ENCODE measurements around the gene AHCTF1.
"Not testable (repeated sequence)": the region's sequence is repeated elsewhere in the genome, so short reads cannot be mapped to it uniquely, and the experiment has no call there.

The AHCTF1 gene

GRCh38 chr1:246838118-246838456 lies 93.7 kb downstream of the AHCTF1 start:
- no peak for DNase-seq (ENCODE audit: low spot score)

DNA sequence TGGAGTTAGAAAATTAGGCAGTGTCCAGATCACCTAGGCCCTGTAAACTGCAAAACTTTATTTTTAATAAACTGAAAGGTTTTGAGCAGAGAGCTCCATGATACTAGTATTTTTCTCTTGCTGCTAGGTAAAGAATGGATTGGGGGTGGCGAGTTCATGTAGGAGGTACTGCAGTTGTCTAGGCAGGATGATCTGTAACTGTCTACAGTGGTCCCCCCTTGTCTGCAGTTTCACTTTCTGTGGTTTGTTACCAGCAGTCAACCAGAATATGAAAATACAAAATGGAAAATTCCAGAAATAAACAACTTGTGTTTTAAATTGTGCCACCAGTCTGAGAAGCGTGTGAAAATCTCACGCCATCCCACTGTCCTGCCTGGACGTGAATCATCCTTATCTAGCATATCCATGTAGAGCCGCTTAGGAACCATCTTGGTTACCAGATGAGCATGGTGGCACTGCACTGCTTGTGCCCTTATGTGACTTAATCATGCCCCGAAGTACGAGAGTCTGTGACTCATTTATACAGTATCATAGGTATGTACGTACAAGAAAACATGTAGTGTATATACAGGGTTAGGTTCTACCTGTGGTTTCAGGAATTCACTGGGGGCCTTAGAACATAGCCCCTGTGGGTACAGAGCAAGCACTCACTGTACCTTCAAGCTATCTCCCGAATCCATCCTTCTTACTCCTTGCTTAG lies 94.2 kb downstream of the AHCTF1 start:
- DNase-seq (ENCODE audit: low spot score) = no peak

DNA sequence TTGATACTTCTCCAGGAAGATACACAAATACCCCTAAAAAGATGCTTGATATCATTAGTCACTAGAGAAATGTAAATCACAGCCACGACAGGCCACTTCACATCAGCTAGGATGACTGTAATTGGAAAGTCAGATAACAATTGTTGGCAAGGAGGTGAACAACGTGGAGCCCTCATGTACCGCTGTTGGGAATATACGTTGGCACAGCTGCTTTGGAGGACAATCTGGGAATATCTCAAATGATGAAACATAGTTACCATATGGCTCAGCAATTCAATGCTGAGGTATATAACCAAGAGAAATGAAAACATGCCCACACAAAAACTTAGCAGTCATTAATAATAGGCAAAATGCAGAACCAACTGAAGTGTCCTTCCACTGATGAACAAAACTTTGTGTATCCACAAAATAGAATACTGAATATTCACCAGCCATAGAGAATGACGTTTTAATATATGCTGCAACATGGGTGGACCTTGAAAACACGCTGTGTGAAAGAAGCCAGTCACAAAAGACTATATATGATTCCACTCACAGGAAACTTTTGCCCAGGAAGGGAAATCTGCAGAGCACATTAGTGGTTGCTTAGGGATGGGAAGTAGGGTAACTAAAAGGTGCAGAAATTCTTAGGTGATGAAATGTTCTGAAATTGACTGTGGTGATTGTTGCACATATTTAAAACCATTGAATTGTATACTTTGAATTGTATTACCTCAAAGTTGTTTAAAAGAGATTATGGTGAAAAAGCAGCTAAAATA lies 95.4 kb downstream of the AHCTF1 start:
- no peak for DNase-seq (ENCODE audit: low spot score)

- DNase-seq (ENCODE audit: low spot score) = no peak
These were observed 100.2 kb downstream of the AHCTF1 start for GRCh38 chr1:246831543-246831942.

GRCh38 chr1:246828818-246829217 lies 102.9 kb downstream of the AHCTF1 start:
- no peak for DNase-seq (ENCODE audit: low spot score)

- no peak for DNase-seq (ENCODE audit: low spot score)
These were observed 104.4 kb downstream of the AHCTF1 start for GRCh38 chr1:246827396-246827795.

- DNase-seq (ENCODE audit: low spot score) = no peak
These were observed 106.1 kb downstream of the AHCTF1 start for GRCh38 chr1:246825557-246826175.

DNA sequence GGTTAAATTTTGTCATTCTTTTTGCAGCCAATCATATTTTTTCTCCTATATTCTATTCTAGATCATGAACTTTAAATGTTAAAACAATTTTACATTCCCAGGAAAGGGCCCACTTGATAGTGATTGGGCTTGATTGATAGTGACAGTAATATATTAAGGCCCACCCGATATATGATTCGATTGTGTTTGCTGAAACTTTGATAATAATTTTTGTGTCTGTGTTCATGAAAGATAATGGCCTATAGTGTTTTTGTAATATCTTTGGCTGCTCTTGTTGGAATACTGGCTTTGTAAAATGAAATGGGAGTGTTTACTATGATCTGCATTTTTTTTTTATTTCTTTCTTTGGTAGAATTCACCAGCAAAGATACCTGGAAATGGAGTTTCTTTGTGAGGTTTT lies 107.2 kb downstream of the AHCTF1 start:
- no peak for DNase-seq (ENCODE audit: low spot score)

DNA sequence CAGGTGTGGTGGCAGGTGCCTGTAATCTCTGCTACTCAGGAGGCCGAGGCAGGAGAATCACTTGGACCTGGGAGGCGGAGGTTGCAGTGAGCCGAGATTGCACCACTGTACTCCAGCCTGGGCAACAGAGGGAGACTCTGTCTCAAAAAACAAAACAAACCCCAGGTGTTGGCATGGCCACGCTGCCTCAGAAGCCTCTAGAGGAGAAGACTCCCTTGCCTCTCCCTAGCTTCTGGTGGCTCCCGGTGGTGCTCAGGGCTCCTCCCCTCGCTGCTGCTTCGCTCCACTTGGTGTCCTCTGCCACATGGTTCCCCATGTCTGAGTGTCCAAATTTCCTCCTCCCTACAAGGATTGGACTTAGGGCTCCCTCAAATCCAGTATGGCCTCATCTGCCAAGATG lies 109.6 kb downstream of the AHCTF1 start:
- DNase-seq (ENCODE audit: low spot score) = not testable (repeated sequence)

DNA sequence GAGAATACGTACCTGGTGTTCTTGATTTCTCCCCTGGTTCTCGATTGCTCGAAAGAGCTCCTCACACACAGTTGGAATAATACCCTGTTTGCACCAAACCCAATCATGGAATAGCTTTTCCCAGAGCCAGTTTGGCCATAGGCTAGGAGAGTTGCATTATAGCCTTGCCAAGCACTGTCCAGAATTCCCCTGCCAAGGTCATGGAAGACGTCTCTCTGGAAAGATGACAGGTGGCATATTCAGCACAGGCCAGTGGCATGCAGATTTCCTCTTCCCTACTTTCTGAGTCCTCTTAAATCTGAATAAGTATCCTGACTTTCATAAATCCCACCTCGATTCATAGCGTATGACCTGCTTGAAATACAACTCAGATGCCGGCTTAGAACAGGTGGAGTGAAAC lies 111.1 kb downstream of the AHCTF1 start:
- no peak for DNase-seq (ENCODE audit: low spot score)

DNA sequence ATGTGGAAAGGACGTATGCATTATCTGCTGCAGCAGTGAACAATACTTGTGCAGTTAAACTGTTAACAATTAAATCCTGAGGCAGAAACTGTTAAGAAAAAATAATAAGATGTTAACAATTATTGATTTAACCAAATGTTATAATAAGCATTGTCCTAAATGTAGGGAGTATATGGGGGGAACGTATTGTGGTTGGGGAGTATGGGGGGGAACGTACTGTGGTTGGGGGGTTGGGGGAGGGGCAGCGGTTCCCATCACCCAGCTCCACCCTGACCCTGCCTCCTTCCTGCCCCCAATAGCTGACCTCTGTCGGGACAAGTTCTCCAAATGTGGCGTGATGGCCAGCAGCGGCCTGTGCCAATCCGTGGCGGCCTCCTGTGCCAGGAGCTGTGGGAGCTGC lies 114.0 kb downstream of the AHCTF1 start:
- DNase-seq (ENCODE audit: low spot score) = not testable (repeated sequence)

DNA sequence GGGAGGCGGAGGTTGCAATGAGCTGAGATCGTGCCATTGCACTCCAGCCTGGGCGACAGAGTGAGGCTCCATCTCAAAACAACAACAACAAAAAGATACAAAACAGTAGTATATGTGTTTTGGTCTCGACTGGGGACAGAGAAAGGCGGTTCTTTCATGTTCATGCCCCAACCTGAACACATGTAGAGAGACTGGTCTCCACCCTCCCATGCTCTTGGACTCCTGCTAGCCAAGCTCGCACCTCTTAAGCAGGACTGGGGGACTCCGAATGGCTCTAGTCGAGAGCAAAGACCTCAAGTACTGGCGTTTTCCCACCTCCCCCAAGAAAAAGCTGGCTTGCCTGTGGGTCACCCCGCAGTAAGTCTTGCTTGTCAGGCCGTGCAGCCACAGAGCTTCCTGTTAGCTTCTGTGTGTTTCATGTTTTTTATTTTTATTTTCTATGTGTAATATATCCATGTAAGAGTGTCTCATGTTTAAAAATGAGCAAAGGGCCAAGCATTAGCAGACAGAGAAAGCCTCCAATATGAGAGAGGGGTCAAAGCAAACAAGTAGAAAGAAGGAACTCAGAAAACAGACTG lies 116.0 kb downstream of the AHCTF1 start:
- DNase-seq (ENCODE audit: low spot score) = no peak

DNA sequence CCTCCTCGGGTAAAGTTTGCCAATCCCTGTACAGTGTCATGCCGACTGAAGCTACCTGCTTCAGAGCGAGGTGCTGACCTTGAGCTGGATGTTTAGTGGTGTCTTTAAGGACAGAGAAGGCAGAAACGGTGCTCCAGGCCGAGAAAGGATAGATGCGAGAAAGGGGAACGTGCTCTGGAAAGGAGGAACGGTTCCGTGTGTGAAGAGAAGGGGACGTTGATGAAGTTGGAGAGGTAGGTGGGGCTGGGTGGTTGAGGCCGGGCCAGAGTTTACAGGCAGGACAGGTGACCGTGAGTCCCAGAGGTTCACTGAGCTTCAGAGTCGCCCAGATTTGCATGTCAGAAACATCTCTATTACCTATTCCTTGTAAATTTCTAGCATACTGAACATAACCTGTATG lies 116.9 kb downstream of the AHCTF1 start:
- DNase-seq (ENCODE audit: low spot score) = no peak

DNA sequence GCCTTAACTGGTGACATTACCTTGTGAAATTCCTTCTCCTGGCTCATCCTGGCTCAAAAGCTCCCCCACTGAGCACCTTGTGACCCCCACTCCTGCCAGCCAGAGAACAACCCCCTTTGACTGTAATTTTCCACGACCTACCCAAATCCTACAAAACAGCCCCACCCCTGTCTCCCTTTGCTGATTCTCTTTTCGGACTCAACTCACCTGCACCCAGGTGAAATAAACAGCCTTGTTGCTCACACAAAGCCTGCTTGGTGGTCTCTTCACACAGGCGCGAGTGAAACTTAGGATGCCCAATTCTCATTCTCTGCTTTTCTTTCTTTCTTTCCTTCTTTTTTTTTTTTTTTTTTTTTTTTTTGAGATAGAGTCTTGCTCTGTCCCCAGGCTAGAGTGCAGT lies 118.4 kb downstream of the AHCTF1 start:
- DNase-seq (ENCODE audit: low spot score) = not testable (repeated sequence)

DNA sequence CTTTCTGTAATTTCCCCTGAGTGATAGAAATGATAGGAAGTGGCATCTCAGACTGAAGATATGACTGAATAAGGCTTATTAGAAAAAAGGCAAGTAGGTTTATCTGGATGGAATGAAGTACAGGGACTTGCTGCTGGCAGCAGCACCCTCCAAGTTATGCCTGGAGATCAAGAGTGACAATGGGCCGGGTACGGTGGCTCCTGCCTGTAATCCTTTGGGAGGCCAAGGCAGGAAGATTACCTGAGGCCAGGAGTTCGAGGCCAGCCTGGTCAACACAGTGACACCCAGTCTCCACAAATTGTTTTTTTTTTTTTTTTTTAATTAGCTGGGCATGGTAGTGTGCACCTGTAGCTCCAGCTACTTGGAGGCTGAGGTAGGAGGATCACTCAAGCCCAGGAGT lies 119.8 kb downstream of the AHCTF1 start:
- DNase-seq (ENCODE audit: low spot score) = no peak

DNA sequence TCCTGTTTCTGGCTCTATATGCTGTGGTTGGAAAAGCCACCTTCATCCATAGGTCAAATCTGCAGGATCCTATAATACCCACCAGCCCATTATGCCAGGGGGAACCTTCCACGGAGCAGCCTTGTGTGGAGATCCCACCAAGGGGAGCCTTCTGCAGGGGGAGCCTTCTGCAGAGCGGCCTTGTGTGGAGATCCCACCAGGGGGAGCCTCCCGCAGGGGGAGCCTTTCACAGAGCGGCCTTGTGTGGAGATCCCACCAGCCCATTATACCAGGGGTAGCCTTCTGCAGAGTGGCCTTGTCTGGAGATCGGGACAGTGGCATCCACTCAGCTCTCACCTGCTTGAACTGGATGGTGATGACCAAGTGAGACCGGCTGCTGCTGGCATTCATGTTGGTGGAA lies 122.3 kb downstream of the AHCTF1 start:
- no peak for DNase-seq (ENCODE audit: low spot score)

DNA sequence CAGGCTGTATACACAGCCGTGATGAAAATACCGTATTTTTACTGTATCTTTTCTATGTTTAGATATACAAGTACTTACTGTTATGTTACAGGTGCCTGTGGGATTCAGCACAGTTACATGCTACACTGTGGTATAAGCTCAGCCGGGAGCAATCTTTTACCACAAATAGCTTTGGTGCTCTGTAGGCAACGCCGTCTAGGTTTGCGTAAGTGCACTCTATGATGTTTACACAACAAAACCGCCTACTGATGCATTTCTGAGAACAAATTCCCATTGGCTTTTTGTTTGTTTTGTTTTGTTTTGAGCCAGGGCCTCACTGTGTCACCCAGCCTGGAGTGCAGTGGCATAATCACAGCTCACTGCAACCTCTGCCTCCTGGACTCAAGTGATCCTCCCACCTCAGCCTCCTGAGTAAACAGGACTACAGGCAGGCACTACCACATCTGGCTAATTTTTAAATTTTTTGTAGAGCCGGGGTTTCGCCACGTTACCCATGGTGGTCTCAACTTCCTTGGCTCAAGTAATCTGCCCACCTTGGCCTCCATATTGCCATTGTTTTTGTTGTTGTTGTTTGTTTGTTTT lies 126.5 kb downstream of the AHCTF1 start:
- no peak for DNase-seq (ENCODE audit: low spot score)

DNA sequence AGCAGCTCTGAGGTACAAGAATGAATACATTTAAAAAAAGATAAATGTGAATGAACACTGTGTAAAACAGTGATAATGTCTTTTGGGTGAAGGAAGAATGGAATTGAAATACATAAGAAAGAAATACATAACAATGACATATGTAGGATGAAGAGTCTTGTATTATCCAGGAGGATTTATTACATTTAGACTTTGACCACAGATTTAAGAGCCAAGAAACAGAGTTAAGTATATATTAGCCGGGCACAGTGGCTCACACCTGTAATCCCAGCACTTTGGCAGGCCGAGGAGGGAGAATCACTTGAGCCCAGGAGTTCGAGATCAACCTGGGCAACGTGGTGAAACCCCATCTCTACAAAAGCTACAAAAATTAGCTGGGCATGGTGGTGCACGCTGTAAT lies 127.9 kb downstream of the AHCTF1 start:
- DNase-seq (ENCODE audit: low spot score) = no peak

- no peak for DNase-seq (ENCODE audit: low spot score)
These were observed 128.4 kb downstream of the AHCTF1 start for GRCh38 chr1:246803373-246803772.

- DNase-seq (ENCODE audit: low spot score) = no peak
These were observed 130.3 kb downstream of the AHCTF1 start for GRCh38 chr1:246801241-246802020.

DNA sequence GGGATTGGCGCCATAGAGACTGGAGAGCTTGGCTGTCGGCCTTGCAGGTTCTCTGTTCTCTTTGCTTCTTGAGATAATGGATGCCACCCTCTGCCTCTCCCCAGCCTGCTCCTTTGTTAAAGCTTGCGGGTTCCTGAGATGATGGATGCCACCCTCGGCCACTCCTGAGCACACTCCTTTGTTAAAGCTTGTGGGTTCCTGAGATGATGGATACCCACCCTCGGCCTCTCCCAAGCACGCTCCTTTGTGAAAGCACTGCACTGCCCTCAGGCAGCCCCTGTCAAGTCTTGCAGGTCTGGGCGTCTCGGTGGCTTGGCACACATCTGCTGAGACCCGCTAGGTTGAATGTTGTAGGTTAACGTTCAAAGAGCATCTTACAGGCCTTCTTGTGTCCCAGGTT lies 131.0 kb downstream of the AHCTF1 start:
- DNase-seq (ENCODE audit: low spot score) = no peak

GRCh38 chr1:246800356-246800755 lies 131.4 kb downstream of the AHCTF1 start:
- DNase-seq (ENCODE audit: low spot score) = no peak
